GM23338 (cell line): ENCODE results near the gene ANKRD17. TPM values are rescaled to one million over a fixed set of nuclear protein-coding genes. Genes with fewer than 3 reads are reported as not detected.

ENCODE experiments used
- CREB1 ChIP-seq: fragments of 250-450 bp; sonication (Bioruptor Pico); IDR thresholded peaks from 2 replicates; pipeline ENCODE4 v1.5.0; 2020; ENCODE audit warnings: low read depth, mild to moderate bottlenecking, moderate library complexity
- CTCF ChIP-seq, 2 experiments: fragments of 200-600 bp in 1 of 2; sonication (generic) in 1 of 2; conservative IDR thresholded peaks; 2 replicates each; pipeline versions ENCODE4 v1.5.1 to v1.6.1; 2016 to 2017; ENCODE audit warnings: antibody characterized with exemption in 2 of 2, low read depth in 2 of 2, mild to moderate bottlenecking in 2 of 2, moderate library complexity in 1 of 2
- ETS1 ChIP-seq: IDR thresholded peaks from 2 replicates; pipeline ENCODE4 v1.6.1; 2016; ENCODE audit warnings: antibody characterized with exemption
- EZH2 ChIP-seq: fragments of 200-600 bp; sonication (generic); IDR thresholded peaks from one replicate; pipeline ENCODE4 v1.8.0; 2017; ENCODE audit warnings: antibody characterized with exemption, mild to moderate bottlenecking, low read depth; ENCODE audit not compliant: unreplicated experiment
- EZH2phosphoT487 ChIP-seq: fragments of 200-600 bp; sonication (generic); IDR thresholded peaks from one replicate; pipeline ENCODE4 v1.8.1; 2018; ENCODE audit warnings: antibody characterized with exemption; ENCODE audit not compliant: unreplicated experiment
- NANOG ChIP-seq: IDR thresholded peaks from 2 replicates; pipeline ENCODE4 v1.6.1; 2016; ENCODE audit warnings: antibody characterized with exemption, borderline replicate concordance
- POLR2AphosphoS5 ChIP-seq: IDR thresholded peaks from 2 replicates; pipeline ENCODE4 v1.6.1; 2016; ENCODE audit warnings: antibody characterized with exemption, low read depth
- REST ChIP-seq: IDR thresholded peaks from one replicate; pipeline ENCODE4 v1.6.1; 2018; ENCODE audit warnings: antibody characterized with exemption; ENCODE audit not compliant: unreplicated experiment
- ZNF462 ChIP-seq: fragments of 250-450 bp; sonication (Bioruptor Pico); IDR thresholded peaks from 2 replicates; pipeline ENCODE4 v1.5.0; 2020; ENCODE audit warnings: mild to moderate bottlenecking, moderate library complexity
- polyA plus RNA-seq: library from polyadenylated mRNA; unstranded; fragments of >200 nt; fragmentation: Nextera tagmentation; extraction: Ambion mirVana; gene quantifications from 2 replicates; pipeline ENCODE4 v1.2.1, GENCODE V29; 2016
- total RNA-seq: library from RNA; depleted of rRNA; stranded (reverse); fragments of >200 nt; shearing (Covaris generic); gene quantifications from 2 replicates; pipeline ENCODE4 v1.2.3, GENCODE V29; 2014

Gene ANKRD17
- total and polyA plus RNA-seq, 2 experiments from 2014 or later = 41.9 to 85.3 TPM

- no peak for TF ChIP-seq ZNF462 (CRISPR knock-in tag)
- TF ChIP-seq CREB1 (CRISPR knock-in tag) = no peak
- TF ChIP-seq ETS1 = no peak
- no peak for TF ChIP-seq POLR2AphosphoS5
- TF ChIP-seq NANOG = no peak
- TF ChIP-seq EZH2phosphoT487 = no peak
- no peak for TF ChIP-seq EZH2
- no peak for TF ChIP-seq REST
- TF ChIP-seq CTCF (conservative IDR thresholded peaks at IDR 0.05; ENCODE audit: low read depth in 2 of 2) = no peak
Observed at GRCh38 chr4:73247100-73247499, 11.5 kb downstream of the ANKRD17 start (continued).
